GM18508 (cell line): ENCODE results near the gene AKR1C8.
"Not testable (repeated sequence)": the region's sequence is repeated elsewhere in the genome, so short reads cannot be mapped to it uniquely, and the experiment has no call there.

Experiments used
- ATAC-seq: cut with Tn5 transposase; IDR thresholded peaks from one replicate; pipeline ENCODE4 v1.9.1; 2021; ENCODE audit warnings: moderate number of reproducible peaks; ENCODE audit not compliant: insufficient read depth, unreplicated experiment

AKR1C8 gene

DNA sequence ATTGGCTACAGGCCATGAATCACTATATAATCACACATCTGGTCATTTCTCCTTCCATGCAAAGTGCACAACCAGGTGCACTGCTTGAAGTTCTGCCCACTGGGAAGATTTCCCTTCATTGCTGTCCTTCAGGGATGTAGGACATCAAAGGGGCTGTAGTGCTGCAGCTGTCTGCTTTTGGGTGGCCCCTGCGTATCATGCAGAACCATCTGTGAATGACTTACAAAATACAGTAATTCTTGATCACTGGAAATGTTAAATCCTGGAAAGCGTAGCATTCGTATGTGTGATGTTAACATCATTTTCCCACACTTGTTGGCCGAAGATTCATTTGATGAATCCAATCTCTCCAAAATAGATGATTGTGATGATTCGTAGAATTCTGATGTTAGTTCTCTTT lies 68.3 kb downstream of the AKR1C8 start:
- ATAC-seq = no peak

- not testable (repeated sequence) for ATAC-seq
These were observed 75.1 kb downstream of the AKR1C8 start for GRCh38 chr10:5109861-5110260.

DNA sequence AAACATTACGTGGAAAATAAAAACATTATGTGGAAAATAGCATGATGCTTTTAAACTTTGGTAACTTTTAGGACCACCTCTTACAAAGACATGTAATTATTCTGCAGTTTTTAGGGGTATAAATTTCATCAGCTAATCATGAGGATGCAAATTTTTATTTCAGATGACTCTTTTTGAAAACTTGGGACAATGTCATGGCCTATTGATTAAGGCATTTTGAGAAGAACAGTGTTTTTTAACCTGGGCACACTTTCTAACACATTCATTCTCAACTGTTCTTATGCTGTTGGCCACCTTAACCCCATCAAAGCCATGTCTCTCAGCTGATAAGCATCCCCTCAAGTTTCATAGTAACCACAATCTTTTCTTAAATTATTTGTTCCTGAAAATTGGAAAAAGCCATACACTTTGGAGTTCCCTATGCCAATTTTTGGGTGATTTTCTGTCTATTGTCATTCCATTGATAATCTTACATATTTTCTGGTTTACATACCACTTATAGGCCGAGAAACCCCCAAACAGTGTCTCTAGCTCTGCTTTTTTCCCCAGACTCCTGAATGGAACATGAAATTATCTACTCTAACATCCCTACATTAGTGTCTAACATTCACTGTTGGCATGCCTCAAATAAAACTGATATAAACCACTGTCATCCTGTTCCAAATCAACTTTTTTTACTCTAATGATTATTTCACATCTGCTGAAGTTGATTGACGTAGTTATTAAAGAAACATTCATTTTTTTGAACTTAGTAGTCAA lies 76.1 kb downstream of the AKR1C8 start:
- no peak for ATAC-seq

DNA sequence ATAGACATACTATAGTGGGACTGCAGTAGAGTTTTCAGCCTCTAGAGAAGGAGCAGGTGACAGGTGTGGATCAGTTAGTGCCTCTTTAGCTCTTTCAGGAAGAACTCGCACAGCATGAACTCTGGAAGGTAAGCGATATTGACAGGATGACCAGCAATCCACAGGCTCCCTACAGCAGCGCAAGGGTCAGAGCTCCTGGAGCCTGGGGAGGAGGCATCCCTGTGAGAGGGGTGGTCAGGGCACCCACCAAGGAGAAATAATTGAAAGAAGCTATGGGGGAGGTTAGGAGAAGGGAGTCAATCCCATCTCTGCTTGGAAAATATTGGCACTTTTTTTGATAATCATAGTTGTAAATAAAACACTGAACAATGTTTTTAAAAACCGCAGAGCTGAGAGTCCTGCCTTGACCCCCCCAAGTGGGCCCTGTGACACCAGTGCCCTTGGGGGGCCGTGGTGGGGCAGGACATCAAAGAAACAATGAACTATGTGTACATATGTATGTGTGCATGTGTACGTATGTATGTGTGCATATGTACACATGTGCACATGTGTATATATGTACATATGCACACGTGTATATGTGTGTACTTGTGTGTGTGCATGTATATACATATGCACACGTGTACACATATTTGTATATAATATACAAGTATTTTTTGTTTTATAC lies 77.0 kb downstream of the AKR1C8 start:
- no peak for ATAC-seq

GRCh38 chr10:5106553-5106952 lies 78.4 kb downstream of the AKR1C8 start:
- no peak for ATAC-seq

DNA sequence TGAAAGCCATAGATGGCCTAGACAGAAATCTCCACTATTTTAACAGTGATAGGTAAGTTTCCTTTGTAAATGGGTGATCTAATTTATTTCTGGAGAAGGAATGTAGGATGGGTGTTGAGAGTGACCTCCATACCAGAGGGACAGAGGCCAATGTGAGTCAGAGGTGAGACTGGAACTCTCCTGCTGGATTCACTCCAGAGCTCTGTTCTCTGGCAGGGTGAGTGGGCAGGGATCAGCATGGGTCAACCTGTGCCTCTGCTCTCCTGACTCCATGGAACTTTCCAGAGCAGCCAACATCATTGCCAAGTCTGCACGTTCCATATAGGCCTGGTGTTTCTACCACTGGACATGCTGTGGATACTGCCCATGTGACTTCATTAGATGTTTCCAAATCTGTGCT lies 79.3 kb downstream of the AKR1C8 start:
- no peak for ATAC-seq
